Astrocyte (in vitro differentiated cells and primary cell): ENCODE data around the gene KCNMA1. TPM values are rescaled to one million over a fixed set of nuclear protein-coding genes. Genes with fewer than 3 reads are reported as not detected.
A peak's percentile ranks its signal among the peaks of the same experiment; 100 is the strongest.

Experiments used
- DNase-seq: peaks from one replicate; pipeline ENCODE4 v3.0.0-alpha.2; 2010; ENCODE audit warnings: low read depth
- FAIRE-seq: peaks from 2 replicates; lab custom pipeline; 2011; peaks lifted over from hg19 to GRCh38; lab: Jason Lieb, UNC
- H2AFZ ChIP-seq: 2 replicates; pipeline ENCODE4 v1.6.0; 2012; ENCODE audit warnings: low read depth, low read length, inconsistent platforms
- H3K27ac ChIP-seq: 2 replicates; pipeline ENCODE4 v1.5.1; 2011; ENCODE audit warnings: low read depth, low read length, inconsistent platforms
- H3K27me3 ChIP-seq: 2 replicates; pipeline ENCODE4 v1.6.0; 2011; ENCODE audit warnings: low read length, inconsistent platforms; ENCODE audit not compliant: insufficient read depth
- H3K36me3 ChIP-seq: 2 replicates; pipeline ENCODE4 v1.5.1; 2011; ENCODE audit warnings: low read length, inconsistent platforms; ENCODE audit not compliant: insufficient read depth
- H3K4me1 ChIP-seq: 2 replicates; pipeline ENCODE4 v1.5.1; 2011; ENCODE audit warnings: low read length, inconsistent platforms; ENCODE audit not compliant: insufficient read depth
- H3K4me2 ChIP-seq: 2 replicates; pipeline ENCODE4 v1.6.0; 2012; ENCODE audit warnings: low read length, inconsistent platforms
- H3K4me3 ChIP-seq: 2 replicates; pipeline ENCODE4 v1.5.1; 2011; ENCODE audit warnings: low read depth, mild to moderate bottlenecking, low read length, inconsistent platforms; ENCODE audit not compliant: insufficient read depth
- H3K79me2 ChIP-seq: 2 replicates; pipeline ENCODE4 v1.6.0; 2012; ENCODE audit warnings: mild to moderate bottlenecking, low read length, inconsistent platforms; ENCODE audit not compliant: insufficient read depth
- H3K9ac ChIP-seq: 2 replicates; pipeline ENCODE4 v1.6.0; 2012; ENCODE audit warnings: mild to moderate bottlenecking, low read length, inconsistent platforms
- H3K9me3 ChIP-seq: 2 replicates; pipeline ENCODE4 v1.5.1; 2012; ENCODE audit warnings: low read depth, mild to moderate bottlenecking, low read length, inconsistent platforms; ENCODE audit not compliant: insufficient read depth
- H4K20me1 ChIP-seq: 2 replicates; pipeline ENCODE4 v1.6.0; 2012; ENCODE audit warnings: low read length, inconsistent platforms; ENCODE audit not compliant: insufficient read depth
- H3K27ac Mint-ChIP-seq: one replicate; pipeline ENCODE4 v1.8.0; 2021; ENCODE audit warnings: mild to moderate bottlenecking, mixed read lengths; ENCODE audit not compliant: unreplicated experiment
- H3K27me3 Mint-ChIP-seq: one replicate; pipeline ENCODE4 v1.8.0; 2021; ENCODE audit warnings: low read depth, mixed read lengths; ENCODE audit not compliant: unreplicated experiment
- H3K36me3 Mint-ChIP-seq: one replicate; pipeline ENCODE4 v1.8.0; 2021; ENCODE audit warnings: low read depth, mixed read lengths; ENCODE audit not compliant: unreplicated experiment
- H3K4me1 Mint-ChIP-seq: one replicate; pipeline ENCODE4 v1.8.0; 2021; ENCODE audit warnings: low read depth, mixed read lengths; ENCODE audit not compliant: unreplicated experiment
- H3K4me3 Mint-ChIP-seq: one replicate; pipeline ENCODE4 v1.8.0; 2021; ENCODE audit warnings: mild to moderate bottlenecking, moderate library complexity, mixed read lengths; ENCODE audit not compliant: unreplicated experiment
- H3K9me3 Mint-ChIP-seq: one replicate; pipeline ENCODE4 v1.8.0; 2021; ENCODE audit warnings: mild to moderate bottlenecking, mixed read lengths; ENCODE audit not compliant: unreplicated experiment
- CTCF ChIP-seq: IDR thresholded peaks from 2 replicates; pipeline ENCODE4 v1.5.1; 2011; ENCODE audit warnings: low read depth, mild to moderate bottlenecking, inconsistent platforms, low read length, moderate library complexity; ENCODE audit not compliant: insufficient read depth
- EZH2 ChIP-seq: IDR thresholded peaks from 2 replicates; pipeline ENCODE4 v1.6.1; 2012; ENCODE audit warnings: mild to moderate bottlenecking, low read length, inconsistent platforms; ENCODE audit not compliant: insufficient read depth
- total RNA-seq: library from RNA; stranded (reverse); gene quantifications from 2 replicates; pipeline ENCODE4 v1.2.1, GENCODE V29; 2021

KCNMA1 gene
- total RNA-seq, 1 donor from 2014 or later, result 45.8 TPM

GRCh38 chr10:77614778-77615625 is 22.6 kb downstream of the KCNMA1 start:
- Mint-ChIP-seq H3K9me3 (no peaks in the 10 kb centered on the region), H3K27me3 (peaks cover 3% of the 10 kb centered on the region), H3K27ac (no peak overlapping the region), H3K36me3 (peaks cover 22% of the 10 kb centered on the region), H3K4me1 (peaks cover 9% of the 10 kb centered on the region), H3K4me3 (no peak overlapping the region)
- no peaks in the 10 kb centered on the region for H3K27me3 ChIP-seq
- H2AFZ ChIP-seq, result no peak overlapping the region
- DNase-seq (no peak), FAIRE-seq (no peak)
- H3K4me1 ChIP-seq, result peaks cover 10% of the 10 kb centered on the region
- H3K9me3 ChIP-seq, result no peaks in the 10 kb centered on the region
- peaks cover 74% of the 10 kb centered on the region for H3K79me2 ChIP-seq
- H3K4me3 ChIP-seq, result no peak overlapping the region
- H3K4me2 ChIP-seq, result no peak overlapping the region
- TF ChIP-seq EZH2 (no peak), CTCF (no peak)
- no peak overlapping the region for H3K9ac ChIP-seq
- peaks cover 53% of the 10 kb centered on the region for H4K20me1 ChIP-seq
- no peaks in the 10 kb centered on the region for H3K36me3 ChIP-seq
- H3K27ac ChIP-seq, result no peak overlapping the region

GRCh38 chr10:77613476-77614130 is 24.0 kb downstream of the KCNMA1 start:
- Histone ChIP-seq H3K9me3 (no peaks in the 10 kb centered on the region), H4K20me1 (peaks cover 46% of the 10 kb centered on the region), H3K9ac (no peak overlapping the region), H3K4me3 (no peak overlapping the region), H3K4me2 (peak overlapping the region; percentile 48), H3K27me3 (no peaks in the 10 kb centered on the region), H3K79me2 (peaks cover 71% of the 10 kb centered on the region), H3K4me1 (peaks cover 10% of the 10 kb centered on the region), H3K36me3 (no peaks in the 10 kb centered on the region), H3K27ac (peak overlapping the region; percentile 43), H2AFZ (no peak overlapping the region)
- H3K4me3 Mint-ChIP-seq, result no peak overlapping the region
- FAIRE-seq (no peak), DNase-seq (peak; percentile 49)
- TF ChIP-seq EZH2 (no peak), CTCF (no peak)
- H3K27ac Mint-ChIP-seq, result no peak overlapping the region
- H3K9me3 Mint-ChIP-seq, result no peaks in the 10 kb centered on the region
- peaks cover 21% of the 10 kb centered on the region for H3K4me1 Mint-ChIP-seq
- peaks cover 11% of the 10 kb centered on the region for H3K36me3 Mint-ChIP-seq
- peaks cover 3% of the 10 kb centered on the region for H3K27me3 Mint-ChIP-seq
